GM10248 (cell line): Measurements from ENCODE around the gene SH3YL1.

ENCODE experiments used
- CTCF ChIA-PET: fragments of 300-600 bp; sonication (Branson Sonifier 250); formaldehyde crosslinking; extraction: SDS; loops from one replicate; lab custom pipeline; 2021; ENCODE audit warnings: antibody characterized with exemption; lab: Yijun Ruan, JAX
- POLR2A ChIA-PET: fragments of 350-650 bp; sonication (Branson Sonifier 250); formaldehyde crosslinking; extraction: SDS; loops from one replicate; lab custom pipeline; 2020; ENCODE audit warnings: antibody characterized with exemption; lab: Yijun Ruan, JAX
- DNase-seq: peaks from one replicate; pipeline ENCODE4 v3.0.0; 2012; ENCODE audit errors: extremely low spot score
- CTCF ChIP-seq: IDR thresholded peaks from 2 replicates; pipeline ENCODE4 v1.5.1; 2012; ENCODE audit warnings: mild to moderate bottlenecking, low read depth; ENCODE audit errors: extremely low read depth, missing control alignments, control extremely low read depth

Gene SH3YL1

GRCh38 chr2:260507-261161 is 3.2 kb downstream of the SH3YL1 start:
- POLR2A ChIA-PET = no interaction called here

GRCh38 chr2:259789-260331 is 4.0 kb downstream of the SH3YL1 start:
- POLR2A ChIA-PET = no interaction called here
- CTCF ChIA-PET = interaction anchor here (3.3 to 6.0 kb wide), 2 partner anchors 11 to 14 kb away, joined by 12 to 40 read pairs; no protein-coding TSS in a partner anchor
- no peak for TF ChIP-seq CTCF
- DNase-seq = no peak

More at GRCh38 chr2:260507-261161, 3.2 kb downstream of the SH3YL1 start:
- no peak for TF ChIP-seq CTCF
- CTCF ChIA-PET = interaction anchor here (1.5 to 1.9 kb wide), 2 partner anchors 14 to 30 kb away, joined by 3 to 9 read pairs; no protein-coding TSS in a partner anchor
- DNase-seq = no peak

GRCh38 chr2:258933-259332 is 4.9 kb downstream of the SH3YL1 start:
- DNase-seq = no peak
- POLR2A ChIA-PET = no interaction called here

GRCh38 chr2:257842-258241 is 6.0 kb downstream of the SH3YL1 start:
- POLR2A ChIA-PET = no interaction called here
- CTCF ChIA-PET = interaction anchor here (1.4 to 6.0 kb wide), 3 partner anchors 12 to 16 kb away, joined by 7 to 40 read pairs (median 12); no protein-coding TSS in a partner anchor

More at GRCh38 chr2:258933-259332, 4.9 kb downstream of the SH3YL1 start:
- TF ChIP-seq CTCF = no peak
- CTCF ChIA-PET = interaction anchor here (1.4 to 6.0 kb wide), 3 partner anchors 11 to 15 kb away, joined by 7 to 40 read pairs (median 12); no protein-coding TSS in a partner anchor

GRCh38 chr2:257429-257828 is 6.4 kb downstream of the SH3YL1 start:
- ChIA-PET CTCF (interaction anchor here (0.6 to 6.0 kb wide), 3 partner anchors 11 to 79 kb away, joined by 3 to 40 read pairs (median 12); no protein-coding TSS in a partner anchor), POLR2A (no interaction called here)
- no peak for DNase-seq
- TF ChIP-seq CTCF = no peak

More at GRCh38 chr2:257842-258241, 6.0 kb downstream of the SH3YL1 start:
- no peak for DNase-seq
- no peak for TF ChIP-seq CTCF

- TF ChIP-seq CTCF = no peak
- no peak for DNase-seq
- POLR2A ChIA-PET = no interaction called here
- CTCF ChIA-PET = interaction anchor here (1.8 to 6.0 kb wide), 2 partner anchors 10 to 19 kb away, joined by 5 to 40 read pairs; no protein-coding TSS in a partner anchor
Observed at GRCh38 chr2:256094-256493, 7.7 kb downstream of the SH3YL1 start.
